ENCODE results near the gene DUSP21.
"Not testable (repeated sequence)": the region's sequence is repeated elsewhere in the genome, so short reads cannot be mapped to it uniquely, and the experiment has no call there.

Gene DUSP21

DNA sequence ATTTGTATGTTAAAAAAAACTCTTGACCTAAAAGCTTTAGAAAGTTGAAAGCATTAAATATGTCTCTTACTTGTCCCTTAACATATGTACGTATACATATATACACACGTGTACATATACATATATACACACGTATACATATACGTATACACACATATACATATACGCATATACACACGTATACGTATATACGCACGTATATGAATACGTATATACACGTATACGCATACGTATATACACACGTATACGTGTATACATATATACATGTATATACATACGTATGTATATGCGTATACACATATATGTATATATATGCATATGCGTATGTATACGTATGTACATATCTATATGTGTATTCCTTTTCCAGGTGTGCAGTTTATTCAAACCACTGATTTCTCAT, 32.9 kb downstream of the DUSP21 start:
- no peak for DNase-seq

GRCh38 chrX:44878780-44879179, 35.0 kb downstream of the DUSP21 start:
- no peak for DNase-seq

DNA sequence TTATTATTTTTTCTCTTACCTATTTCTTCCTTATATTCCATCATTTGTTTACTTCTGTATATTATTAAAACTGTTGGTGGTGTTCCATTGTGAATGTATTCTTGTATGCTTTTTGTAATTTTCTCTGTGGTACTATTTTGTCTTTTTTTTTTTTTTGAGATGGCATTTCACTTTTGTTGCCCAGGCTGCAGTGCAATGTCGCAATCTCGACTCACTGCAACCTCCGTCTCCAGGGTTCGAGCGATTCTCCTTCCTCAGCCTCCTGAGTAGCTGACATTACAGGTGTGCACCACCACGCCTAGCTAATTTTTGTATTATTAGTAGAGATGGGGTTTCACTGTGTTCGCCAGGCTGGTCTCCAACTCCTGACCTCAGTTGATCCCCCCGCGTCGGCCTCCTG, 37.7 kb downstream of the DUSP21 start:
- no peak for DNase-seq

DNA sequence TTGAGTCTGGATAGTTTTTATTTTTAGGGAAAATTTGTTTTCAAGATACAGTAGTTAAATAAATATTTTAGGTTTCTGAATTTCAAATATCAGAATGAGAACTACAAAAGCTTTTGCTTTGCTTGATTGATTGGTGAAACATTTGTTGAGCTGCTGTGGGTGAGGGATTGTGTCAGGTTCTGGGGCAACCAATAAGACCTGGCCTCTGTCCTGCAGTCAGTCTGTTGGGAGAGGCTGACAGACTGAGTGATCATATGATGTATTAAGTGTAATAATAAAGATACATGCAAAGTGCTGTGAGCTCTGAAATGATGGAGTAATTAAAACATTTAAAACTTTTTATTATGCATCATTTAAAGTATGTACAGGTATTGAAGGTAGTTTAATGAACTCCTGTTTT, 38.8 kb downstream of the DUSP21 start:
- no peak for DNase-seq

DNA sequence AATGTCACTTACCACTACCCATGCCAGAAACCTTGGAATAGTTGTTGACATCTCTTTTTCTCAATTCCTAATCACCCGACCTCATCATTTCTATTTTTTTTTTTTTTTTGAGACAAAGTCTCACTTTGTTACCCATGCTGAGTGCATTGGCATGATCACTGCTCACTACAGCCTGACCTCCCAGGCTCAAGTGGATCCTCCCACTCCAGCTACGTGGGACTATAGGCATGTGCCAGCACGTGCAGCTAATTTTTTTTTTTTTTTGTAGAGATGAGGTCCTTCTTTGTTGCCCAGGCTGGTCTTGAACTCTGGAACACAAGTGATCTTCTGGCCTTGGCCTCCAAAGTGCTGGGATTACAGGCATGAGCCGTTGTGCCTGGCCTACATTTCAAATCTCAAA, 41.1 kb downstream of the DUSP21 start:
- no peak for DNase-seq

GRCh38 chrX:44889824-44890223, 46.0 kb downstream of the DUSP21 start:
- DNase-seq = no peak

- no peak for DNase-seq
Measured at GRCh38 chrX:44890247-44890646, 46.4 kb downstream of the DUSP21 start.

GRCh38 chrX:44890687-44891086, 46.9 kb downstream of the DUSP21 start:
- DNase-seq = not testable (repeated sequence)

- DNase-seq = no peak
Measured at GRCh38 chrX:44891642-44892041, 47.8 kb downstream of the DUSP21 start.

All from activated CD4-positive, alpha-beta T cell treated with anti-CD3 and anti-CD28 coated beads for 1 hour (primary cell).